GM15510 (cell line): ENCODE measurements around the gene ZFHX3.

Experiments used
- POLR2A ChIP-seq: IDR thresholded peaks from 3 replicates; pipeline ENCODE4 v1.6.1; 2011; ENCODE audit warnings: borderline replicate concordance; ENCODE audit not compliant: insufficient read length; ENCODE audit errors: extremely low read depth

Gene ZFHX3

DNA sequence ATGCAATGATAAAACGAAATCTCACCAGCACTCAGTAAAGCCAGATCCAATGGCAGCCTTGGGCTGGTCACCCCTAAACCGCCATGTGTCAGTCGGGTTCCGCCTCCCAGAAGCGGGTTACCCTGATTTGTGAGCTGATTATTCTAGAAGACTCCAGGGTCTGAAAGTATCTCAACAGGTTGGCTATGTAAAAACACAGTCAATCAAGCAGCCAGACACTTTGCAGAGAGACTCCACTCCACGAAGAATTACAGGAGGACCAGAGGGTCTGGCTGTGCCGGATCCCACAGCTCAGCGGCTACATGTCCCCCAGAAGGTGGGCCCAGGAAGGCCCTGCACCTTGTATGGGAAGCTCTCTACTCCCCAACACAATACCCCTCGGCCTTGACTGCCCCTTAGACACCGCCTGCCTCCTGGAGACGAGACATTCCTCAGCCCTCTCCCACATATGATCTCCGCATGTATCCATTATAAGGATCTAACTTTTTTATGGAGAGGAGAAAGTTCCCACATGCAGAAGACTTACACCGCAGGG, 23.3 kb downstream of the ZFHX3 start:
- no peak for TF ChIP-seq POLR2A

DNA sequence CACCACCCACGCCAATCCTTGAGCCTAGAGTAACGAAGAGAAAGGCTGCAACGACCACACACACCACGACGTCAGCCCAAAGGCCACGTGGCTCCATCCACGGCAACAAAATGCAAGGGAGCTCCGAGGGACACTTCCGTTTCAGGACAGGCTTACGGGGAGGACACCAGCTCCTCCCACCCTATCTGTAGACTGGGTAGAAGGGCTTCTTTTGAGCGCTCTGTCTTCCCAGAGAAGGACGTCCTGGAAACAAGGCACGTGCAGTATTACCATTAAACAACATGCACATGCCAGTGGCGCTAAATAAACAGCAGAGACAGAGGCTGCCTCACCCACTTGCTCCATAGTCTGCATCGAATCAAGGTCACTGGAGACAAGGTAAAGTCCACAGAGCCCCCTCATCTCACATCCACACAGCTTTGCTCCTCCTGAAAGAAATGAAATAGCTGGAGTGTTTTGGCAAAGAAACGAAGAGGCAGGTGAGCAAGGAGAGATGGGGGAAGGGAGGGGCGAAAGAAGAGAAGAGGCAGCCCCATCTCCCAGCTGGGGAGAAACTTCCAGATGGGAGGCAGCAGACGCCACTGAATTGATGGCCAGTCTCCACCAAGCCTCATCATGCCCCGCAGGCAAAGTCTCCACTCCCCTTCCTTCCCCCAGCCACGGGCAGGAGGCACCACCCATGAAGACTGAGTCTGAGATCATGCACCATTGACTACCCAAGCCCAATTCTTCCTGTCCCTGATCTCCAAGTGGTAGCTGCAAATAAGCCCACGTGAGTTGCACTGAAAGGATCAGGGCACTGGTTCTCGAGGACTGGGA, 24.0 kb downstream of the ZFHX3 start:
- TF ChIP-seq POLR2A: no peak

- TF ChIP-seq POLR2A: no peak
These were observed 24.6 kb downstream of the ZFHX3 start for GRCh38 chr16:73023320-73023719.

GRCh38 chr16:73022534-73022933, 25.4 kb downstream of the ZFHX3 start:
- no peak for TF ChIP-seq POLR2A

DNA sequence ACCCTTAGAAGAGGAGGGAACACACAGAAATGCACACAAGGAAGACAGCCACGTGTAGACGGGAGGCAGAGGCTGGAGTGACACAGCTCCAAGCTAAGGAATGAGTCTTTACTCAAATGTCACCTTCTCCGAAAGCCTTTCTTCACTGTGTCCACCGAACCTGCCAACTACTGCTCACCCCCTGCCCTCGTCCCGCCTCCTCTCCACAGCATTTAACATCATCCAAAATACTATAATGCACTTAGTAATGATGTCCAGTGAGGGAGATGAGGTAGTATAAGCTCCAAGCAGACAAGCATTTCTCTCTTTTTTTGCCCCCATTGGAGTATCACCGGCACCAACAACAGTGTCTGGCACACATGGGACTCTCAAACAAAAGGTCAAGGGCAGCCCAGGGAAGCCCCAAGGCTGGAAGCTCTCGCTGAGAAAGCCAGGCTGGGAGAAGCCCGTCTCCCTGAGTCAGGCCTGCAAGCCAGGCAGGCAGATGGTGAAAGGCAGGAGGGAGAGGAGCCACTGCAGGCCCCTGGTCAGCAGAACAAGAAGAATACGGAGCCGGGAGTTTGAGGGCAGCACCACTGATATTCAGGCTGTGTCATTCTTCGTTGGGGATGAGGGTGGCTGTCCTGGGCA, 25.9 kb downstream of the ZFHX3 start:
- TF ChIP-seq POLR2A: no peak

DNA sequence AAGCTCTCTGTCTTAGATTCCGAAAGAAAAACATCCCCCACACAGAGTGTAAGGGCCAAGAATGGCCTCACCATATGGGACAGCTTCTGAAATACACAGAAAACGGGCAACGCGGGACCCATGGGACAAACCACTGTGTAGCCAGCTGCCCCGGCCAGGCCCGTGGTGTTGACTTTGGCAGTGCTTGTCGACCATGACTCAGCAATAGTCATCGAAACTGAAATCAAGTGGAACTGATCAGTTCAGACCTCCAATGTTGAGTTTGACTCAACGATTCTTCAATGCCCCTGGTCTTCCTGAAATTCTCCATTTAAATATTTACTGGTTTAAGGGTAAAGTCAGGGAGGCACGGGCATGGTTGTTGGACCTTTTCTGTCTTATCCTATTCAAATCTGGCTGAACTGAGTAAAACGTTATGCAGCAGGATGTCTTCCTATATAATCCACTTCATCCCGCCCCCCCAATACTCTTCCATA, 27.5 kb downstream of the ZFHX3 start:
- no peak for TF ChIP-seq POLR2A

DNA sequence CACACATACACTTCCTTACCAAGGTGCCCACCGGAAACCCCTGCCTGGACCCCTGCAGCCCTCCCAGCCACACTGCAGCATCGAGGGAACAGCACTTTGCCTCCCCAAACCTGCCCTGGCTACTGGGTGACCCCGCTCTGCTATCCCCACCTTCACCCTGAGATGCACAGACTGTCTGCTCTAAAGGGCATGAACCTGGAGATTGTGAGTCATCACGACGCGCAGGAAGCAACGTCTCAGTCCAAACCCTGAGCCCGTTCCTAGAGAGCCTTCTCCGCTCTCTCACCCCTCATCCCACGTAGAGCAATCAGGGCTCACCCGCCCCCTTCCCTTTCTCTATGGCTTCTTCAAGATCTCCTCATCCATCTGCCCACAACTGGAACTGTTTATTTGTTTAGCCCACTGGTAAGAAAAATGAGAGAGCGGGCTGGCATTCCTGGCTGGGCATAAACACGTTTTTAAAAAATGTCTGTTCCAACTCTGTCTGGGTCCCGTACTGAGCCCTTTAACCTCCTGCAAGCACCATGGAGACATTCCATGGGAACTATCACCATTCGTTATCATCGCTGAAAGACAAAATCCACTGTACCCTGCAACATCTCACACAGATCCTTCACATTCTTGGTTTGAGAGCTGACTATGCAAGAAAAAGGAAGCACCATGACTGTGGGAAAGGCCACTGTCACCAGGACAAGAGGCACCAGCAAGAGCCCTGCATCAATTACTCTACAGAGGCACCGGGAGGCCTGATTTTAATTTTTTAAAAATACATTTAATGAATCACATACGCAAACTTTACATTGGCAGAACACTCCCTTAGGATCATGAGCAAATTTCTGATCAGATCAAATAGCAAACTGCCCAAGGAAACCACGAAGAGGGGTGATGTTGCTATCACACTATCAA, 28.2 kb downstream of the ZFHX3 start:
- TF ChIP-seq POLR2A: no peak

GRCh38 chr16:73018821-73019456, 29.0 kb downstream of the ZFHX3 start:
- no peak for TF ChIP-seq POLR2A

DNA sequence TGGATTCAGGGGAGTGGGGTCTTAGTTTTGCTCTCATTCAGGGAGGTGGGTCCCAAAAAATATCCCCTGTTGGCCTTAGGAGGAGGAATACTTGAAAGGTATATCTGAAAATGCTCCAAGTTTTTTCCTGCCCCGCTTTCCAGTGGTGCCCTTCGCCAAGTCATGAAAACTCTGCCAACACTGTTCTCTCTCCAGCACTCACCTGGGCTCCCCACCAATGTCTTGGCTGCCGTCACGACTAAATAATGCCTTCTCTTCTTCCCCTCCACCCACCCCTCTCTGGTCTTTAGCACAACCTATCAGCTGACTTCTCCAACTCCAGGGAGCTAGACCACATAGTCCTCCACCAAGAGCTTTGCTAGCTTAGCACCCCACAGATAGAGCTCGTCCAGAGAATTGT, 30.6 kb downstream of the ZFHX3 start:
- TF ChIP-seq POLR2A: no peak

GRCh38 chr16:73016488-73016830, 31.5 kb downstream of the ZFHX3 start:
- TF ChIP-seq POLR2A: no peak

GRCh38 chr16:73015612-73016487, 32.1 kb downstream of the ZFHX3 start:
- TF ChIP-seq POLR2A: no peak

DNA sequence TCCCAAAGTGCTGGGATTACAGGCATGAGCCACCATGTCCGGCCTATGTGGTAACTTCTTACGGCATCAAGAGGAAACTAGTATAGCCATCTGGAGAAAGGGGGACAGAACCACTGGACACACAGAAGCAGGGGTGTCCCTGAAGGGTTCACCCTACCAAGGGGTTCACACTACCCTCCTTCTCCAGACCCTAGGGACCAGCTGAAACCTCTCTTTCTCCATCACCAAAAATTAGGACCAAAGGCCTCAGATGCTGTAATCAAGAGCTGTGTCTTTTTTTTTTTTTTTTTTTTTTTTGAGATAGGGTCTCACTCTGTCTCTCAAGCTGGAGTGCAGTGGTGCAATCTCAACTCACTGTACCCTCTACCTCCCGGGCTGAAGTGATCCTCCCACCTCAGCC, 33.2 kb downstream of the ZFHX3 start:
- no peak for TF ChIP-seq POLR2A

DNA sequence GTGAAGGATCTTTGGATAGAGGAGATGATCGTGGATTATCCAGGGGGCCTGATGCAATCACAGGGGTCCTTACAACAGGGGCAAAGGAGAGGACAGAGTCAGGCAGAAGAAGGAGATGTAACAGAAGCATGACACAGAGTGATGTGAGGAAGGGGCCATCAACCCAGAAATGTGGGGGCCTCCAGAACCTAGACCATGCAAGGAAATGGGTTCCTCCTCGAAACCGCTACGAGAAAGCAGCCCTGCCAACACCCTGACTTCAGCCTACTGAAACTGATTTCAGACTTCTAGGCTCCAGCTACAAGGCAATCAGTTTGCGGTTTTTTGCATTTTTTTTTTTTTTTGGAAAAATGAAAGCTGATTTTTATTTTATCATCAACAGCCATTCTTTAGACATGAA, 34.0 kb downstream of the ZFHX3 start:
- no peak for TF ChIP-seq POLR2A
